Cortex of kidney (tissue), 1 donor: ENCODE measurements around the gene SOD3.

Experiments used
- DNase-seq: peaks from one replicate; lab custom pipeline; 2025; lab: John Stamatoyannopoulos, UW

Gene SOD3

DNA sequence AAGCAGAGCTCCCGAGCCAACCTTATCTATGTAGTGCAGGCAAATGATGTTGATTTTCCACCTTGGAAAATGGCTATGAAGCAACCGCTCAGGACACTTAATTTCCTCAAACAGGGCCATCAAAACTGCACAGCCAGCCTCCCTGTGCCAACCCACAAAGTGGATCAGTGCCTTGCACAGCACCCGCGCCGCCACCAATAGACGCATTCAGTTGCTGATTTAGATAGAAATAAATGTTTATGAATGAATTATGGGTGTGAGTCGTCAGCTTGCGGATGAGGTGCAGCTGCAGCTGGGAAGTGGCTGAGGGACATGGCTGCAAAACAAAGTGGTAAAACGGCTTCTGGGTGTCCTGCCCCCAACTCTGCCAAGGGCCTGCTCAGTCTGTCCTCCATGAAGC is 47.0 kb downstream of the SOD3 start:
- no peak for DNase-seq

GRCh38 chr4:24843096-24843495 is 47.7 kb downstream of the SOD3 start:
- DNase-seq, result no peak

DNA sequence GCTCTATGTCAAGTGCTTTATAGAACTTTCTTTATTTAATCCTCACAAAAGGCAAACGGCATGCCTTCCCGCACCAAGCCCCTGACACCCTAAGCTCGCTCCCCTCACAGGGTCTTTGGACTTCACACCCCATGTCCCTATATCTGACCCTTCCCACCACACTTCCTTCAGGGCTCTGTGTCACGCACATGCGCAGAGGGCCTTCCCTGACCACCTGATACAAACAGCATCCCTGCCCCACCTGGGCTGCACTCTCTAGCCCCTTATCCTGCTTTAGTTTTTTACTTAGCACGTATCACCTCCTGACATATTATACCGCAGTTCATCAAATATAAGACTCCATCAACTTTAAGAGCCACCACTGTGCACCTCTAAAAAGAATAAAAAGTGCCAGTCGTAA is 49.8 kb downstream of the SOD3 start:
- no peak for DNase-seq

- no peak for DNase-seq
Measured at GRCh38 chr4:24845902-24846301, 50.5 kb downstream of the SOD3 start.

GRCh38 chr4:24846716-24847115 is 51.3 kb downstream of the SOD3 start:
- DNase-seq, result no peak

GRCh38 chr4:24849351-24849750 is 54.0 kb downstream of the SOD3 start:
- DNase-seq, result no peak

DNA sequence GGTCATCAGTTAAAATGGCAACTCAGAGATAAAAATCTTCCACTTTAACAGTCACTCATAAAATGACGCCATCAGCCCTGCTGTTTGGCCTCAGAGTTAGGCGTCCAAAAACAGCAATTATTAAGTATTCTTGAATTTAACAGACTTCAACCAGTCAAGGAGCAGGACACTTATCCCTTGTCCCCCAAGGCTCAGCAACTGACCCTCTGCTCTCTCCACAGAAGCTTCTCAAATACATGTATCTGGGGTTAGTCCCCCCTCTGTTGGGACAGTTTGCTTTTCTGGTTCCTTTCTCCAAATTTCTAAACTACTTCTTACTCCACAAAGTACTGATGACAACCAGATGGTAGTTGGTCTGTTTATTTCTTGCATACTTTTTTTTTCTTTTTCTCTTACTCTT is 54.4 kb downstream of the SOD3 start:
- DNase-seq, result no peak
